ENCODE data around the gene SSTR5.

Gene SSTR5

DNA sequence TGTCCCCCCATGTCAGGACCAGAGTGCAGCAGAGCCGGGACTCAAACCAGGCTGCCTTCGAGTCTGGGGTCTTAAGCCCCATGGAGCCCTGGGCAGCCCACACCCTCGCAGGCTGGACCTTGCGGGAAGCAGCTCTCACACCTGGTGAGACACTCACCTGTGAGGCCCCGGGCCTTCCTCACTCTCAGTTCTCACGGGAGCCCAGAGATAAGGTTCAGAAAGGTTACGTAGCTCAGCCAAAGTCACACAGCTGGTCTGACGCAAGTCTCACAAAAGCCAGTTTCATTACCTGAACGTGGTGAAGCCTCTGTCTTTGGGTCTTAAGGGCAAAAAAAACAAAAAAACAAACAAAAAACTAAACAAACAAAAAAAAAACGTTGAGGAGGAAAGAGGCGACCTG, 32.8 kb upstream of the SSTR5 start:
- DNase-seq (ENCODE audit: low read depth in 2 of 2), result no peak

DNA sequence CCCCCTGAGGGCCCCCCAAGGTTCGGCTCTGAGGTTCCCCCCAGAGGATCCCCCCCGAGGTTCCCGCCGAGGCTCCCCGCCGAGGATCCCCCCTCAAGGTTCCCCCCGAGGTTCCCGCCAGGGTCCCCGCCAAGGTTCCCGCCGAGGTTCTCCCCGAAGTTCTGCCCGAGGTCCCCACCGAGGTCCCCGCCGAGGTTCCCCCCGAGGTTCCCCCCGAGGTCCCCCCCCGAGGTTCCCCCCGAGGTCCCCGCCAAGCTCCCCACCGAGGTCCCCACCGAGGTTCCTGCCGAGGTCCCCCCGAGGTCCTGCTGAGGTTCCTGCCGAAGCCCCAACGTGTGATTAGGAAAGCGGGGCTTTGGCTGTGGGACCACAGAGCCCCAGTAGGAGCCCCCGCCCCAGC, 32.2 kb upstream of the SSTR5 start:
- no peak for DNase-seq (ENCODE audit: low read depth in 2 of 2)

GRCh38 chr16:1042049-1042744, 30.4 kb upstream of the SSTR5 start:
- no peak for DNase-seq (ENCODE audit: low read depth in 2 of 2)

GRCh38 chr16:1042866-1043265, 29.7 kb upstream of the SSTR5 start:
- no peak for DNase-seq (ENCODE audit: low read depth in 2 of 2)

GRCh38 chr16:1043881-1044451, 28.6 kb upstream of the SSTR5 start:
- no peak for DNase-seq (ENCODE audit: low read depth in 2 of 2)

- no peak for DNase-seq (ENCODE audit: low read depth in 2 of 2)
Measured at GRCh38 chr16:1044460-1045309, 27.9 kb upstream of the SSTR5 start.

DNA sequence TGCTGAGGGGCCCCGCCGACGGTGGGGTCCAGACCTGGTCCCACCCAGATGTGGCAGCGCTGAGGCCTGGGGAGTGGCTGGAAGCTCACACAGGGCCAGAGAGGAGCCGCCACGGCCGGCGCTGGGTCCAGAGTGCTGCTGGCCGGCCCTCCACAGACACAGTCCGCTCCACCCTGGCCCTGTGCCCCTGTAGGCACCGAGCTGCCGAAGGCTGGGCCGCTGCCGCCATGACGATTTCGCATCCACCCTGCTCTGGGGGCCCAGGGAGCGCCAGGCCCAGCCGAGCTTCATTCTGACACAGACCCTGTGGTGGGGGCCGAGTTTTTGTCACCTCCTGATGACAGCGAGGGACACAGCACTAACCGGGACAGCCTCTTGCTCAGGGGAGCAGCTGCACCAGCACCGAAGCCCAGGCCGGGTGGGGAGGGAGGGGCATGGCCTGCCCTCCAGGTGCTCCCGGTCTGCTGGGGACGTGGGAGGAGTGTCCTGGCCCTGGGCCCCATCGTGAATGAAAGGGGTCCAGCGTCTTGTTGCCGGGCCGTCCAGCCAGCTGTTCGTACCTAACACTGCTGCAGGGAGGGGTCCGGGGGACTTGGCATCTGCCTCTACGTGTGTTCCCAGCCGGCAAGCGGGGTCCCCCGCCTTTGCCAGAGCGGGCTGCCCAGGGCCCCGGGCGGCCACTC, 27.1 kb upstream of the SSTR5 start:
- no peak for DNase-seq (ENCODE audit: low read depth in 2 of 2)

GRCh38 chr16:1045993-1046911, 26.3 kb upstream of the SSTR5 start:
- DNase-seq (ENCODE audit: low read depth in 2 of 2), result no peak

GRCh38 chr16:1047123-1047522, 25.4 kb upstream of the SSTR5 start:
- DNase-seq (ENCODE audit: low read depth in 2 of 2), result no peak

GRCh38 chr16:1047801-1048200, 24.7 kb upstream of the SSTR5 start:
- no peak for DNase-seq (ENCODE audit: low read depth in 2 of 2)

DNA sequence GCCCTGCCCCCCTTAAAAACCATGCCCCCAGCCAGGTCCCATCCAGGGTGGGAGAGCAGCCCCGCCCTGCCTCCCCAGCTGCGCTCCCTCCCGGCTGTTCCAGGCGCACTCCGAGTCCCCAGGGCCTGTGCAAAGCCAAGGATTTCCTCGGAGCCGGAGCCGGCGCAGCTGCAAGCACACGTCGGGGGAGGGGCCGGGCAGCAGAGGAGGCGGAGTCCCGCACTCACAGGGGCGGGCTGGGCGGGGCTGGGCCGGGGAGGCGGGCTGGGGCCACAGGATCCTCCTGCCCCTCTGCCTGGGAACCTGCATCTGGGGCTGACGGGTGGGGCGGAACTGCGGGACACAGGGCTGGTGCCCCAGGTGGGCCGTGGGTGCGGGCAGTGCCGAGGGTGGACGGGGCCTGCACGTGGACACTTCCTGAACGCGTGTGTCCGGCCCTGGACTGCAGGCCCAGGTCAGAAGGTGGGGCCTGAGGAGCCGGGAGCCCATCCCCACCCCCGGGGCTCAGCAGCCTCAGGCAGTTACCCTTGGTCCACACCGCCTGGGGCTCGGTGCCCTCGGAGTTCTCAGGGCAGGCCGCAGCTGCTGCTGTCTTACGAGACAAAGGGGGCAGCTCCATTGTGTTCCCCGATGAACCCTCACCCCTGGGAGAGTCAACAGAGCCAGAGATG, 24.0 kb upstream of the SSTR5 start:
- no peak for DNase-seq (ENCODE audit: low read depth in 2 of 2)

GRCh38 chr16:1049113-1049975, 23.2 kb upstream of the SSTR5 start:
- no peak for DNase-seq (ENCODE audit: low read depth in 2 of 2)

GRCh38 chr16:1049976-1050247, 22.6 kb upstream of the SSTR5 start:
- DNase-seq (ENCODE audit: low read depth in 2 of 2), result no peak

- DNase-seq (ENCODE audit: low read depth in 2 of 2), result no peak
Measured at GRCh38 chr16:1050516-1050915, 22.0 kb upstream of the SSTR5 start.

- no peak for DNase-seq (ENCODE audit: low read depth in 2 of 2)
Measured at GRCh38 chr16:1050921-1051320, 21.6 kb upstream of the SSTR5 start.

DNA sequence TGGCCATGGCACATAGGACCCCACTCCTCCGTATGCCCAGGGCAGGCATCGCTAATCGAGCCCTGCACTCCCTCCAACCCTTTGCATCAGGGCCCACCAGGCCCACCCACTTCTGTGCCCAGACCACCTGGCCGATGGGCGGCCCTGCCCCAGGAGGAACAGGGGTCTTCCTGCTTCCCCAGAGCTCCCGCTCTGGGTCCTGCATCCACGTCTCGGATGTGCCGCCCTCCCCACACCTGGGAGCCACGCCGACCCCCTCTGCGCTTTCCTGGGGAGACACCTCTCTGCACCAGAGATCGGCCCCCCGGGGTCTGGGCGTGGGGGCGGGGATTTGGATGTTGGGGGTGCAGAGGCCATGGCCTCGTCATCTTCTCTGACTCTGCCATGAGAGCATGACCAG, 21.1 kb upstream of the SSTR5 start:
- no peak for DNase-seq (ENCODE audit: low read depth in 2 of 2)

- DNase-seq (ENCODE audit: low read depth in 2 of 2), result no peak
Measured at GRCh38 chr16:1052721-1053120, 19.8 kb upstream of the SSTR5 start.

DNA sequence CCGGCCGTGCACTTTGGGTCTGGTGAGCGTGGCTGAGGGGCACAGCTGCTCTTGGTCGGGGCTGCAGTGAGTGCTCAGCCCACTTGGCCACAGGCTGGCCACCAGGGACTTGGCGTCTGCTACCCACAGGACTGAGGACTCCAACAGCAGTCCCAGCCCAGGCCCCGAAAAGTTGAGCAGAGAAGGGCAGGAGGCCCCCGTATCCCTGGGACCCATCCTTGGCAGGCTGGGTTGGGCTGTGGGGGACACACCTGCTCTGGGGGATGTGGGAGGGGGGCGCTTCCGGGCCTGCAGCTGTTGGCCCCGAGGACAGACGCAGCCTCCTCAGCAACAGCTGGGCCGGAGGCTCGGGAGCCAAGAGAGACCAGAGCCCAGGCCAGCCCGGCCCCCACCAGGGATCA, 19.4 kb upstream of the SSTR5 start:
- no peak for DNase-seq (ENCODE audit: low read depth in 2 of 2)

- no peak for DNase-seq (ENCODE audit: low read depth in 2 of 2)
Measured at GRCh38 chr16:1053700-1054368, 18.7 kb upstream of the SSTR5 start.

Data from stimulated activated CD4-positive, alpha-beta T cell treated with anti-CD3 and anti-CD28 coated beads, Interleukin-1b, Interleukin-23, amount 100 ng/mL, for 1 hour (primary cell).